Eye (tissue), 1 donor: Measurements from ENCODE around the gene ISL2.
"Not testable (repeated sequence)": the region's sequence is repeated elsewhere in the genome, so short reads cannot be mapped to it uniquely, and the experiment has no call there.

Source experiments
- DNase-seq: peaks from one replicate; pipeline ENCODE4 v3.0.0-alpha.2; 2015

The ISL2 gene

GRCh38 chr15:76336254-76337058 is at the start of gene ISL2:
Gene ISL2 (plus strand): TSS chr15:76336773. CDS start chr15:76336884, 111 bp downstream.
- DNase-seq, result peak; percentile 86

- no peak for DNase-seq
Observed at GRCh38 chr15:76289582-76289981, 47.0 kb upstream of the ISL2 start.

GRCh38 chr15:76293361-76293760 is 43.2 kb upstream of the ISL2 start:
- no peak for DNase-seq

- DNase-seq, result not testable (repeated sequence)
Observed at GRCh38 chr15:76294463-76294862, 42.1 kb upstream of the ISL2 start.

- DNase-seq, result no peak
Observed at GRCh38 chr15:76296849-76297248, 39.7 kb upstream of the ISL2 start.

- DNase-seq, result not testable (repeated sequence)
Observed at GRCh38 chr15:76297951-76298350, 38.6 kb upstream of the ISL2 start.

GRCh38 chr15:76298986-76299385 is 37.6 kb upstream of the ISL2 start:
- DNase-seq, result no peak

- no peak for DNase-seq
Observed at GRCh38 chr15:76299786-76300185, 36.8 kb upstream of the ISL2 start.

GRCh38 chr15:76303909-76304308 is 32.7 kb upstream of the ISL2 start:
- no peak for DNase-seq

- DNase-seq, result no peak
Observed at GRCh38 chr15:76309601-76310330, 26.8 kb upstream of the ISL2 start.

- no peak for DNase-seq
Observed at GRCh38 chr15:76310475-76311099, 26.0 kb upstream of the ISL2 start.

GRCh38 chr15:76311100-76311953 is 25.2 kb upstream of the ISL2 start, which contains the start of gene ETFA:
Gene ETFA (minus strand): TSS chr15:76311469. CDS start chr15:76311388, 81 bp downstream.
- DNase-seq, result peak; percentile 98

GRCh38 chr15:76312540-76313174 is 23.9 kb upstream of the ISL2 start:
- no peak for DNase-seq

GRCh38 chr15:76313175-76313567 is 23.4 kb upstream of the ISL2 start:
- not testable (repeated sequence) for DNase-seq

GRCh38 chr15:76313731-76314130 is 22.8 kb upstream of the ISL2 start:
- no peak for DNase-seq

GRCh38 chr15:76320012-76320411 is 16.6 kb upstream of the ISL2 start:
- no peak for DNase-seq

- DNase-seq, result no peak
Observed at GRCh38 chr15:76321171-76321570, 15.4 kb upstream of the ISL2 start.

- no peak for DNase-seq
Observed at GRCh38 chr15:76321602-76322001, 15.0 kb upstream of the ISL2 start.

- no peak for DNase-seq
Observed at GRCh38 chr15:76324066-76324465, 12.5 kb upstream of the ISL2 start.

- no peak for DNase-seq
Observed at GRCh38 chr15:76325704-76326103, 10.9 kb upstream of the ISL2 start.

GRCh38 chr15:76327191-76328105 is 9.1 kb upstream of the ISL2 start:
- DNase-seq, result no peak
